Activated T-helper 2 cell treated with anti-CD3 and anti-CD28 coated beads, Interferon-gamma antibody, Interleukin-2, Interleukin-4, amounts not matched to agents 10 μg/mL and 5 μg/mL and 100 μg/mL, durations not matched to agents 14 hours and 24 hours and 36 hours (primary cell): ENCODE results near the gene CHSY3. TPM values are rescaled to one million over a fixed set of nuclear protein-coding genes. Genes with fewer than 3 reads are reported as not detected.

Source experiments
- DNase-seq: peaks from one replicate; pipeline ENCODE4 v3.0.0; 2021; ENCODE audit warnings: low spot score
- H3K27ac Mint-ChIP-seq: one replicate; pipeline ENCODE4 v1.8.0; 2021; ENCODE audit warnings: mixed read lengths
- H3K27me3 Mint-ChIP-seq: one replicate; pipeline ENCODE4 v1.8.0; 2021; ENCODE audit warnings: low read depth, mixed read lengths
- H3K36me3 Mint-ChIP-seq: one replicate; pipeline ENCODE4 v1.8.0; 2021; ENCODE audit warnings: low read depth, mixed read lengths
- H3K4me1 Mint-ChIP-seq: one replicate; pipeline ENCODE4 v1.8.0; 2021; ENCODE audit warnings: low read depth, mixed read lengths
- H3K4me3 Mint-ChIP-seq: one replicate; pipeline ENCODE4 v1.8.0; 2021; ENCODE audit warnings: low read depth, mild to moderate bottlenecking, moderate library complexity, mixed read lengths
- H3K9me3 Mint-ChIP-seq: one replicate; pipeline ENCODE4 v1.8.0; 2021; ENCODE audit warnings: mixed read lengths
- intact Hi-C: fragments of 100-400 bp; cut with micrococcal nuclease; formaldehyde crosslinking; loops from one replicate; pipeline ENCODE4 v1.15.1; 2023
- total RNA-seq: library from RNA; stranded (reverse); gene quantifications from 2 replicates; pipeline ENCODE4 v1.2.3, GENCODE V29; 2022

CHSY3 gene
- total RNA-seq, 1 donor from 2014 or later, result not detected

DNA sequence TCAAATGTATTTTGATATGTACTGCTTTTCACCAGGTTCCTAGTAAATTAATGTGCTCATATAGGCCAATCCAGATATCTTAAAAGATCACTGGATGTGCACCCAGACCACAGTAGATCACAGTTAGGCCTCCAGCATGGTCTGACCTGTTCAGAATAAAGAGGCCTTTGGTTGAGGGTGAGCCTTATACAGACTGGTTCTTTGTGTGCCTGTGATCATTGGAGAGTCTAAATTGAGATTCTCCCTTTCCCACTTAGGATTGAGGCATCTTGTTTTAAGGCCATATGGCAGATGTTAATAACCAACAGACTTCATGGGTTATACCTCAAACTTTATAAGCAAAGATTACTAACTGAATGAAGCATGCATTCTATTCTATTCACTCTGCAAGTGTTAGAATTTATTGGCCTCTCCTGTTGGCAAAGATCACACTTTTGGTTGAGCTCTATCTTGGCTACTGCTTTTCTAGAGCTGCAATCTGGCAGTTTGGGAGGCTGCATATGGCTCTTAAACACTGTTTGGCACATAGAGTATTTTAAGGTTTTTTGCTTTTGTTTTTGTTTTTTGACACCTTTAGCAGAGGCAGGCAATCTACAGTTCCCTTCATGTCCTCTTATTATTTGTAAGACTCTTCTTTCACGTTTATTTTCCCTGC is 8.5 kb downstream of the CHSY3 start:
- no peak for DNase-seq
- no peaks in the 10 kb centered on the region for H3K36me3 Mint-ChIP-seq
- peaks cover 9% of the 10 kb centered on the region for H3K27me3 Mint-ChIP-seq
- no peak overlapping the region for H3K4me3 Mint-ChIP-seq
- intact Hi-C loops, result no loop called here
- no peaks in the 10 kb centered on the region for H3K9me3 Mint-ChIP-seq
- no peak overlapping the region for H3K27ac Mint-ChIP-seq
- no peaks in the 10 kb centered on the region for H3K4me1 Mint-ChIP-seq

DNA sequence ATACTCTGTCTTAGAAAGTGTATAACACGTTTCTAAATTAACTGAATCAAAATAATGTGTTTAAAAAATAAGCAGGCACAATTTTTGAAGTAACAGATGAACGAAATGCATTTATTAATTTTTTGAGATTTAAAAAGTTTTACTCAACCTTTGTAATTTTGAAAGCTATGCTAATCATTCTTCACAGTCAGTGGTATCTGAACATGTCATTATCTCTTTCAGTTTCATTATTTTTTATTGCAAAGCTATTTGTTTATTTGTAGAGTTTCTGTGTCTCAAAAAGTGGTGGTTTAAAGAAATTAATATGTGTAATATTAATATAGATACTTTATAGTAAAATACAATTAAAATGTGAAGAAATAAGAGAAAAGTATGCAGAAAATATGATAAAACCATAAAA is 11.2 kb downstream of the CHSY3 start:
- intact Hi-C loops, result no loop called here
- Mint-ChIP-seq H3K27ac (no peak overlapping the region), H3K9me3 (no peaks in the 10 kb centered on the region), H3K27me3 (peaks cover 3% of the 10 kb centered on the region), H3K4me3 (no peak overlapping the region), H3K36me3 (no peaks in the 10 kb centered on the region), H3K4me1 (no peaks in the 10 kb centered on the region)
- DNase-seq, result no peak

DNA sequence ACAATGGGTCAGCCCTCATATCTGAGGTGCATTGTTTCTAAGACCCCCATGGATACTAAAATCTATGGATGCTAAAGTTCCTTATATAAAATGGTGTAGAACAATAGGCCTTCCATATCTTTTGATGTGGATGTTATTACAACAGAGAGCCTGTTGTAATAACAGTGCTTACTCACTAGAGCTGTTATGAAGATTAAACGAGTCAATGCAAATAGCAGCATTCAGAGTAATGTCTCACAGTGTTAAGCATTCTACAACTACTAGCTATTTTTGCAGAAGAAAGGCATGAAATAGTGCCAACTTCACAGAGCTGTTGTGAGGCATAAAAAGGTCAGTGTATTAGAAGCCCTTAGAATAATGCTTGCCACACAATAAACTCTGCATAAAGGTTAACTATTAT is 13.0 kb downstream of the CHSY3 start:
- no peak for DNase-seq
- Mint-ChIP-seq H3K36me3 (no peaks in the 10 kb centered on the region), H3K27me3 (peaks cover 1% of the 10 kb centered on the region), H3K27ac (no peak overlapping the region), H3K9me3 (no peaks in the 10 kb centered on the region), H3K4me3 (no peak overlapping the region), H3K4me1 (no peaks in the 10 kb centered on the region)
- intact Hi-C loops, result no loop called here

DNA sequence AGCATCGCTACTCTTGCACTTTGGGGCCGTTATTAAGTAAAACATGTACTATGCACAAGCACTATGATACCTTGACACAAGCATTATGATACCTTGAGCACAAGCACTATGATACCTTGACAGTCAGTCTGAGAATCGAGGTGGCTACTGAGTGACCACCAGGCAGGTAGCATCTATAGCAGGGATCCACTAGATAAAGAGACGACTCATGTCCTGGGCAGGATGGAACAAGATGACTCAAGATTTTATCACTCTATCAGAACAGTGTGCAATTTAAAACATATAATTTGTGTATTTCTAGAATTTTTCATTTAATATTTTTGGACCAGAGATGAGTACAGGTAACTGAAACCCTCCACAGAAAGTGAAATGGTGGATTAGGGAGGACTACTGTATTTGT is 16.9 kb downstream of the CHSY3 start:
- H3K27ac Mint-ChIP-seq, result no peak overlapping the region
- no peaks in the 10 kb centered on the region for H3K9me3 Mint-ChIP-seq
- H3K4me1 Mint-ChIP-seq, result no peaks in the 10 kb centered on the region
- intact Hi-C loops, result no loop called here
- no peaks in the 10 kb centered on the region for H3K36me3 Mint-ChIP-seq
- no peaks in the 10 kb centered on the region for H3K27me3 Mint-ChIP-seq
- H3K4me3 Mint-ChIP-seq, result no peak overlapping the region
- DNase-seq, result no peak

DNA sequence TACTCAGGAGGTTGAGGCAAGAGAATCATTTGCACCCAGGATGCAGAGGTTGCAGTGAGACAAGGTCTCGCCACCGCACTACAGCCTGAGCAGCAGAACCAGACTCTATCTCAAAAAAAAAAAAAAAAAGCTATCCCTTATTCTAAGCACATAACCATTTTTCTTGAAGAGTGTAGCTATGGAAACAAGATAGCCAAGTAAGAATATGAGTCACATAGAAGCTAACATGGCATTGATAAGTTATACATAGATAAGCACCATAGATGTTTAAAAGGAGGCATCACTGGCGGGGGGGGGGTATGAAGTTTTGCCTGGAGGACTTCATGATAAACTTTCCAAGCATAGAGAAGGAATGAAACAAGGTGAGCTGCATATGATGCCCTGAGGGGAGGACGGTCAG is 26.0 kb downstream of the CHSY3 start:
- H3K9me3 Mint-ChIP-seq, result no peaks in the 10 kb centered on the region
- no peaks in the 10 kb centered on the region for H3K4me1 Mint-ChIP-seq
- no peak overlapping the region for H3K4me3 Mint-ChIP-seq
- intact Hi-C loops, result no loop called here
- H3K27me3 Mint-ChIP-seq, result no peaks in the 10 kb centered on the region
- H3K36me3 Mint-ChIP-seq, result no peaks in the 10 kb centered on the region
- no peak overlapping the region for H3K27ac Mint-ChIP-seq
- DNase-seq, result no peak

DNA sequence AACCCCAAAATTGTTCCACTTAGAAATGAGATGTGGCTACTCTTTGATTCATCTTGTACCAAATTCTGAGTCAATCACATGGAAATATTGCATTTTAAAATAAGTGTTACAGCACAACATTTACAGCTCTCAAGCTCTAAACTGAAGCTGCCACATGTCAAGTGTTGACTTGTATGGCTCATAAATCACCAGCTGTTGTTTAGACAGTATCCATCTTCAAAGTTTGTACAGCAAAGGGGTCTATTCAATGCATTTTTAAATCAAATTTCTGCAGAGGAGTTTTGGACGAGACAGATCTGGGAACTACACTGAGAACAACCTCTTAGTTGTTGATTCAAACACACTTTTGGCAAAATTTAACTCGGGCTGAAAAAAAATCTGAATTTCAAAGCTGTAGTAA is 31.4 kb downstream of the CHSY3 start:
- Mint-ChIP-seq H3K36me3 (no peaks in the 10 kb centered on the region), H3K27ac (no peak overlapping the region), H3K27me3 (no peaks in the 10 kb centered on the region), H3K4me3 (no peak overlapping the region), H3K9me3 (no peaks in the 10 kb centered on the region), H3K4me1 (no peaks in the 10 kb centered on the region)
- DNase-seq, result no peak
- intact Hi-C loops, result no loop called here

DNA sequence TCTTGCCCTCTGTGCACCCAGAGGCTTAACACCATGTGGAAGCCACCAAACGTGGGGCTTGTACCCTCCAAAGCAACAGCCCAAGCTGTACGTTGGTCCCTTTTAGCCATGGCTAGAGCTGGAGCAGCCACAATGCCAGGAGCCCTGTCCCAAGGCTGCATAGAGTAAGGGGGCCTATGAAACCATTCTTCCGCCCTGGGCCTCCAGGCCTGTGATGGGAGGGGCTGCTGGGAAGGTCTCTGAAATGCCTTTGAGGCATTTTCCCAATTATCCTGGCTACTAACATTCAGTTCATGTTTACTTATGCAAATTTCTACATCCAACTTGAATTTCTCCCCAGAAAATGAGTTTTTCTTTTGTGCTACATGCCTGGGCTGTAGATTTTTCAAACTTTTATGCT is 33.8 kb downstream of the CHSY3 start:
- intact Hi-C loops, result no loop called here
- no peaks in the 10 kb centered on the region for H3K27me3 Mint-ChIP-seq
- no peaks in the 10 kb centered on the region for H3K4me1 Mint-ChIP-seq
- H3K9me3 Mint-ChIP-seq, result no peaks in the 10 kb centered on the region
- no peak for DNase-seq
- no peaks in the 10 kb centered on the region for H3K36me3 Mint-ChIP-seq
- no peak overlapping the region for H3K27ac Mint-ChIP-seq
- no peak overlapping the region for H3K4me3 Mint-ChIP-seq

DNA sequence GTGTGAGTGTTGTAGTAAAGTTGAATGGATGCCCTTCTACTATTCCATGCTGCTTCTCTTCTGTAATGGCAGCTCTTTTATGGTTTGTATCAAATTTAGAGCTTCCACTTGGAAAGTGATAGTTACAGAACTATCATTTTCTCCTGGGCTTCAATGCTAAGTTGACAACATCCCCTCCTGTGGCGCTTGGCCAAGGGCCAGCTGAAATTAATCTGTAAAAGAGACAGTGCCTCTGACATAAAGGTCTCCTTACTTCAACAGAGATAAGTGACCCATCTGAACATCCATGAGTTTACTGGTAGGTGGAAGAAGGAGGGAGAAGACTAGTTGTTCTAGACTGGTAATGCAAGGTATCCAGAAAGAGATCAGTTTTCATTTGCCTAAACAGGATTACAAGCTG is 39.7 kb downstream of the CHSY3 start:
- Mint-ChIP-seq H3K36me3 (no peaks in the 10 kb centered on the region), H3K9me3 (no peaks in the 10 kb centered on the region), H3K27me3 (no peaks in the 10 kb centered on the region), H3K4me3 (no peak overlapping the region), H3K4me1 (no peaks in the 10 kb centered on the region), H3K27ac (no peak overlapping the region)
- intact Hi-C loops, result no loop called here
- no peak for DNase-seq

DNA sequence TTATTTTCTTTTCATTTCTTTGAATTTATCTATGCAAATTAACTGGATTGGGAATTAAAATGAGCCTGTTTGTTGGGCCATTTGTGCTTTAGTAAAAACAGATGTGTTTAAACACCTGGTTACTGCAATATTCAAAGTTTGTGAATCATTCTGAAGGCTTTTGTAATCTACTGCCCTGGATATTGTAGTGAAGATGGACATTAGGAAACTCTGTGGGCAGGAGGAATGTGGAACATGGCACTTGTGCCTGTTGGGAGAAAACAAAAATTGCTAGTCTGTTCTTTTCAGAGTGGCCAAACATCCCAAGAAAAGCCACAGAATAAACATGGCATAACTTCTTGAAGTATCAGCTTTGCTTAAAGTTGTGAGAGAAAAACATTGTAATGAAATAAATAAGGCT is 40.8 kb downstream of the CHSY3 start:
- DNase-seq, result no peak
- intact Hi-C loops, result no loop called here
- no peaks in the 10 kb centered on the region for H3K27me3 Mint-ChIP-seq
- H3K4me3 Mint-ChIP-seq, result no peak overlapping the region
- H3K36me3 Mint-ChIP-seq, result no peaks in the 10 kb centered on the region
- H3K4me1 Mint-ChIP-seq, result no peaks in the 10 kb centered on the region
- H3K27ac Mint-ChIP-seq, result no peak overlapping the region
- no peaks in the 10 kb centered on the region for H3K9me3 Mint-ChIP-seq

DNA sequence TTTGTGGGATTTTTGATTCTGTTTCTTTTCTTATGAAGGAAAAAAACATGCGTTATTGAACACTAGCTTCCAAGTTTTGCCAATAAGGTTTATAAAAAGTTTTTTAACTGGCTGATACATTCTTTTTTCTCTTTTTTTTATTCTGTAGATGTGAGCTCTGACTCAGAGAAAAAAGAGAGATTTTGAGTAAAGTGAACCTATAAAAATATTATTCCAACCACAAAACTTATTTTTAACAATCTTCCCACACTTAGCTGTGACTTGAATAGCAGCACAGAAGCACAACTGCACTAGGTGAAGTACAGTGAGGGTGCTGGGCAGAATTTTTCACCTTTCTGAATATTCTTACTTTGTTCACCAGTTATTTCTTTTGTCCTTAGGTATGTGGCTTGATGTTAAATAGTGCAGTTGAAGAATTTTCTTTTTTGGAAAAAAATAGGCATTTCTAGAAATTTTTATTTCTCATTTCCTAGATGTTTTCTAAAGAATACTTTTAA is 41.6 kb downstream of the CHSY3 start:
- Mint-ChIP-seq H3K9me3 (no peaks in the 10 kb centered on the region), H3K36me3 (no peaks in the 10 kb centered on the region), H3K4me3 (no peak overlapping the region), H3K27me3 (no peaks in the 10 kb centered on the region), H3K4me1 (no peaks in the 10 kb centered on the region), H3K27ac (no peak overlapping the region)
- DNase-seq, result no peak
- intact Hi-C loops, result no loop called here

DNA sequence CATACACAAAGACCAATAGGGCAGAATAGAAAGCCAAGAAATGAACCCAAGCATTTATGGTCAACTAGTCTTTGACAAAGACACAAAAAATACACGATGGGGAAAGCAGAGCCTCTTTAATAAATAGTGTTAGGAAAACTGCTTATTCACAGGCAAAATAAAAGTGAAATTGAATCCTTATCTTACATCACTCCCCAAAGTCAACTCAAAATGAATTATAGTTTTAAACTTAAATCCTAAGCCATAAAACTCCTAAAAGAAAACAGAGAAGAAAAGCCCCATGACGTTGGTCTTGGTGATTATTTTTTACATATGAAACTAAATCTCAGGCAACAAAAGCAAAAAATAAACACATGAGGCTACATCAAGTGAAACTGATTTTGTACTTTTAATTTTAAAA is 46.8 kb downstream of the CHSY3 start:
- intact Hi-C loops, result no loop called here
- no peaks in the 10 kb centered on the region for H3K9me3 Mint-ChIP-seq
- H3K27me3 Mint-ChIP-seq, result no peaks in the 10 kb centered on the region
- no peak for DNase-seq
- no peak overlapping the region for H3K4me3 Mint-ChIP-seq
- no peaks in the 10 kb centered on the region for H3K4me1 Mint-ChIP-seq
- H3K27ac Mint-ChIP-seq, result no peak overlapping the region
- H3K36me3 Mint-ChIP-seq, result no peaks in the 10 kb centered on the region

DNA sequence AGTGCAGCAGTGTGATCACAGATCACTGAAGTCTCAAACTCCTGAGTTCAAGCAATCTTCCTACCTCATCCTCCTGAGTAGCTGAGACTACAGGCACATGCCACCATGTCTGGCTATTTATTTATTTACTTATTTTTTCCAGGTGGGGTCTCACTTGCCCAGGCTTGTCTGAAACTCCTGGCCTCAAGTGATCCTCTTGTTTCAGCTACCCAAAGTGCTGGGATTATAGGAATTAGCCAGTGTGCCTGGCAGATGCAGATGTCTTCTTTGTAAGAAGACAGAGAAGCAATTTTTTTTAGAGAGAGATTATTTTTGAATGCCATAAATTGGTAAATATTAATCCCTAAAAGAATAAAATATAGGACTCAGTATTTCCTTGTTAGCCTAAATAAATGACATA is 54.3 kb downstream of the CHSY3 start:
- Mint-ChIP-seq H3K36me3 (no peaks in the 10 kb centered on the region), H3K27ac (no peak overlapping the region), H3K27me3 (no peaks in the 10 kb centered on the region), H3K4me1 (no peaks in the 10 kb centered on the region), H3K9me3 (no peaks in the 10 kb centered on the region), H3K4me3 (no peak overlapping the region)
- intact Hi-C loops, result no loop called here
- DNase-seq, result no peak

DNA sequence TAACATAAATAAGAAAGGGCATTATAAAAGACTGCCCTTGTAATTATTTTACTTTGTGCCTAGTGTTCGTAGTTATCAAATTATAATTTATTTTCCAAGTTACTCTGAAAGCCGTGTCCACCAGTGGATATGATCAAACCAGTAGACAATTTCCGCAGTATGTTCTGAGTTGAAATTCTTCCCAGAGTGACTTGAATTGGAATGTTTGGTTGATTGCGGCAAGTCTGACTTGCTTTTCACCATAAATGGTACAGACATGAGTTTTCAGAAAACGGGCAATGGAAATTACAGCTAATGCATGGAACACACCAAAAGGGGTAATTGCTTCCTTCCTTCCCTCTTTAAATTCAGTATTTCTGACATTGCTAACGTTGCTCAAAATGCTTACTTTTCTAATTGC is 56.6 kb downstream of the CHSY3 start:
- no peaks in the 10 kb centered on the region for H3K9me3 Mint-ChIP-seq
- intact Hi-C loops, result no loop called here

DNA sequence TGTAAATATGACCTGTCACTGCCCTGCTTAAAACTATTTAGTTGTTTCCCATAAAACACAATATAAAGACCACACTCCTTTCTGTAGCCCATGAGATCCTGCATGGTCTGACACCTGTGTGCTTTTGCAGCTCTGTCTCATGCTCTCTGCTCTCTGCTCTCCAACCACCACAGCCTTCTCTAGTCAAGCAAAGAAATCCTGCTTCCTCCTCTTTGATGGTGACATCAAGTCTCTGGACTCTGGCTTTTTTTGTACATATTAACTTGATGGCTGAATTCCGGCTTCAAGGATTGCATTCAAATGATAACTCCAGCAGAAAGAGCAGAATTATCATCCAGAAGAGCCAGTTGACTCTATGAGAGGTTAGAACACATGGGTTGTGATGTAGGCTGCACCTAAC is 58.2 kb downstream of the CHSY3 start:
- Mint-ChIP-seq H3K4me3 (no peak overlapping the region), H3K36me3 (no peaks in the 10 kb centered on the region), H3K4me1 (no peaks in the 10 kb centered on the region), H3K27me3 (no peaks in the 10 kb centered on the region), H3K27ac (no peak overlapping the region), H3K9me3 (no peaks in the 10 kb centered on the region)
- no peak for DNase-seq
- intact Hi-C loops, result no loop called here

More for the DNA sequence above, 56.6 kb downstream of the CHSY3 start:
- no peak for DNase-seq
- Mint-ChIP-seq H3K27me3 (no peaks in the 10 kb centered on the region), H3K4me1 (no peaks in the 10 kb centered on the region), H3K4me3 (no peak overlapping the region), H3K36me3 (no peaks in the 10 kb centered on the region), H3K27ac (no peak overlapping the region)
